Measurements from ENCODE around the gene LRBA. TPM values are rescaled to one million over a fixed set of nuclear protein-coding genes. Genes with fewer than 3 reads are reported as not detected.

Gene LRBA
- total RNA-seq, 2 donors from 2014 or later = 50.1 to 59.9 TPM

GRCh38 chr4:150821641-150822040 is 193.4 kb downstream of the LRBA start:
- no peaks in the 10 kb centered on the region for H3K27me3 ChIP-seq
- no peak for TF ChIP-seq CTCF (IDR thresholded peaks at IDR 0.05)
- no peak for TF ChIP-seq POLR2A (IDR thresholded peaks at IDR 0.05)
- H3K27ac ChIP-seq = no peak overlapping the region
- no peaks in the 10 kb centered on the region for H3K36me3 ChIP-seq (replicated peaks in 1 of 2; ENCODE audit: insufficient read depth in 1 of 2, low read depth in 2 of 2)
- H3K4me3 ChIP-seq = no peak overlapping the region
- peaks cover 4% of the 10 kb centered on the region for H3K4me1 ChIP-seq
- intact Hi-C loops (cut with DNase I) = no loop called here
- ATAC-seq (no peak), DNase-seq (no peak)
- H3K9me3 ChIP-seq = no peaks in the 10 kb centered on the region

- no peaks in the 10 kb centered on the region for H3K36me3 ChIP-seq (replicated peaks in 1 of 2; ENCODE audit: insufficient read depth in 1 of 2, low read depth in 2 of 2)
- H3K9me3 ChIP-seq = no peaks in the 10 kb centered on the region
- no peak overlapping the region for H3K4me3 ChIP-seq
- intact Hi-C loops (cut with DNase I) = no loop called here
- WGBS, 2 donors = 94 to 98% methylated on average over 1 of the region's 1 CpG
- peaks cover 4% of the 10 kb centered on the region for H3K4me1 ChIP-seq
- no peak for DNase-seq
- ATAC-seq = no peak
- TF ChIP-seq POLR2A (IDR thresholded peaks at IDR 0.05) (no peak), CTCF (IDR thresholded peaks at IDR 0.05) (no peak)
- no peak overlapping the region for H3K27ac ChIP-seq
- no peaks in the 10 kb centered on the region for H3K27me3 ChIP-seq
Measured at GRCh38 chr4:150820409-150820808, 194.7 kb downstream of the LRBA start.

- intact Hi-C loops (cut with DNase I) = no loop called here
- Histone ChIP-seq H3K36me3 (replicated peaks in 1 of 2; ENCODE audit: insufficient read depth in 1 of 2, low read depth in 2 of 2) (no peaks in the 10 kb centered on the region), H3K9me3 (no peaks in the 10 kb centered on the region), H3K4me3 (no peak overlapping the region), H3K4me1 (peaks cover 4% of the 10 kb centered on the region), H3K27me3 (no peaks in the 10 kb centered on the region), H3K27ac (no peak overlapping the region)
- ATAC-seq (no peak), DNase-seq (no peak)
- TF ChIP-seq CTCF (IDR thresholded peaks at IDR 0.05) (no peak), POLR2A (IDR thresholded peaks at IDR 0.05) (no peak)
Measured at GRCh38 chr4:150818661-150819060, 196.4 kb downstream of the LRBA start.

GRCh38 chr4:150817804-150818528 is 197.1 kb downstream of the LRBA start:
- Histone ChIP-seq H3K36me3 (replicated peaks in 1 of 2; ENCODE audit: insufficient read depth in 1 of 2, low read depth in 2 of 2) (no peaks in the 10 kb centered on the region), H3K4me1 (peaks cover 4% of the 10 kb centered on the region), H3K9me3 (no peaks in the 10 kb centered on the region), H3K27me3 (no peaks in the 10 kb centered on the region), H3K4me3 (no peak overlapping the region), H3K27ac (no peak overlapping the region)
- DNase-seq = no peak
- 42 to 59% methylated on average over 3 of the region's 3 CpGs for WGBS, 2 donors
- intact Hi-C loops (cut with DNase I) = no loop called here
- ATAC-seq = no peak
- TF ChIP-seq CTCF (IDR thresholded peaks at IDR 0.05) = no peak
- no peak for TF ChIP-seq POLR2A (IDR thresholded peaks at IDR 0.05)

- Histone ChIP-seq H3K27me3 (no peaks in the 10 kb centered on the region), H3K4me3 (no peak overlapping the region), H3K27ac (no peak overlapping the region), H3K36me3 (replicated peaks in 1 of 2; ENCODE audit: insufficient read depth in 1 of 2, low read depth in 2 of 2) (no peaks in the 10 kb centered on the region), H3K4me1 (peaks cover 4% of the 10 kb centered on the region), H3K9me3 (no peaks in the 10 kb centered on the region)
- no peak for ATAC-seq
- intact Hi-C loops (cut with DNase I) = no loop called here
- no peak for TF ChIP-seq CTCF (IDR thresholded peaks at IDR 0.05)
- TF ChIP-seq POLR2A (IDR thresholded peaks at IDR 0.05) = no peak
- WGBS, 2 donors = 98 to 100% methylated on average over 1 of the region's 1 CpG
- DNase-seq = no peak
Measured at GRCh38 chr4:150817017-150817416, 198.1 kb downstream of the LRBA start.

Measured in body of pancreas (tissue), 4 donors.